Fibroblast of skin of left biceps (primary cell): ENCODE data around the gene HEPN1.

ENCODE experiments used
- DNase-seq, 2 experiments: peaks; one replicate each; pipeline ENCODE4 v3.0.0-alpha.2; 2013; ENCODE audit warnings: low read depth in 2 of 2

HEPN1 gene

GRCh38 chr11:124918950-124919349, at the start of gene HEPN1:
Gene HEPN1, plus strand, starts transcription at chr11:124919250.
- DNase-seq, result no peak

- DNase-seq, result no peak
Measured at GRCh38 chr11:124869331-124869730, 49.7 kb upstream of the HEPN1 start.

GRCh38 chr11:124869856-124870387, 49.1 kb upstream of the HEPN1 start:
- no peak for DNase-seq

- DNase-seq, result no peak
Measured at GRCh38 chr11:124870430-124870829, 48.6 kb upstream of the HEPN1 start.

- DNase-seq, result no peak
Measured at GRCh38 chr11:124872280-124872679, 46.8 kb upstream of the HEPN1 start.

- no peak for DNase-seq
Measured at GRCh38 chr11:124872741-124873140, 46.3 kb upstream of the HEPN1 start.

GRCh38 chr11:124873951-124874350, 45.1 kb upstream of the HEPN1 start:
- no peak for DNase-seq

GRCh38 chr11:124874571-124875255, 44.3 kb upstream of the HEPN1 start:
- no peak for DNase-seq

- no peak for DNase-seq
Measured at GRCh38 chr11:124875401-124875800, 43.6 kb upstream of the HEPN1 start.

- DNase-seq, result peak; percentile 87 to 91
Measured at GRCh38 chr11:124875943-124876817, 42.9 kb upstream of the HEPN1 start.

- DNase-seq, result no peak
Measured at GRCh38 chr11:124876818-124877630, 42.0 kb upstream of the HEPN1 start.

GRCh38 chr11:124877631-124877909, 41.5 kb upstream of the HEPN1 start:
- DNase-seq, result no peak

GRCh38 chr11:124877910-124878758, 40.9 kb upstream of the HEPN1 start:
- no peak for DNase-seq

GRCh38 chr11:124878759-124879492, 40.1 kb upstream of the HEPN1 start:
- no peak for DNase-seq

- DNase-seq, result no peak
Measured at GRCh38 chr11:124879493-124880289, 39.4 kb upstream of the HEPN1 start.

- no peak for DNase-seq
Measured at GRCh38 chr11:124880290-124880611, 38.8 kb upstream of the HEPN1 start.

- no peak for DNase-seq
Measured at GRCh38 chr11:124880958-124881357, 38.1 kb upstream of the HEPN1 start.

GRCh38 chr11:124882339-124883071, 36.5 kb upstream of the HEPN1 start:
- DNase-seq, result no peak

GRCh38 chr11:124884340-124884739, 34.7 kb upstream of the HEPN1 start:
- no peak for DNase-seq
